Ascending aorta (tissue), 2 donors: ENCODE measurements around the gene VSTM5. TPM values are rescaled to one million over a fixed set of nuclear protein-coding genes. Genes with fewer than 3 reads are reported as not detected.

Experiments
- DNase-seq, 2 donors: peaks; one replicate each; pipeline ENCODE4 v3.0.0-alpha.2; 2019; ENCODE audit warnings: low spot score in 2 of 2
- H3K27ac ChIP-seq, 2 donors: fragments of 200-600 bp; sonication (generic); one replicate each; pipeline ENCODE4 v1.5.1; 2016 to 2017; ENCODE audit warnings: mild to moderate bottlenecking in 1 of 2
- H3K27me3 ChIP-seq: fragments of 200-600 bp; sonication (generic); one replicate; pipeline ENCODE4 v1.5.1; 2017
- H3K36me3 ChIP-seq, 2 donors: fragments of 200-600 bp; sonication (generic); one replicate each; pipeline ENCODE4 v1.5.1; 2016
- H3K4me1 ChIP-seq, 2 donors: fragments of 200-600 bp; sonication (generic); one replicate each; pipeline ENCODE4 v1.5.1; 2016 to 2017; ENCODE audit warnings: mild to moderate bottlenecking in 1 of 2
- H3K4me3 ChIP-seq, 2 donors: fragments of 200-600 bp; sonication (generic); one replicate each; pipeline ENCODE4 v1.5.1; 2016 to 2017; ENCODE audit warnings: mild to moderate bottlenecking in 1 of 2
- H3K9me3 ChIP-seq, 2 donors: fragments of 200-600 bp; sonication (generic); one replicate each; pipeline ENCODE4 v1.5.1; 2016
- CTCF ChIP-seq, 3 experiments: fragments of 200-600 bp in 2 of 3; fragments of 450-650 bp in 1 of 3; sonication (generic) in 2 of 3; IDR thresholded peaks; one replicate each; pipeline ENCODE4 v1.5.1; 2016 to 2019; ENCODE audit warnings: antibody characterized with exemption in 3 of 3, mild to moderate bottlenecking in 1 of 3, moderate library complexity in 1 of 3
- intact Hi-C: fragments of 100-400 bp; cut with DNase I; formaldehyde crosslinking; loops from one replicate; pipeline ENCODE4 v1.15.1; 2023
- total RNA-seq: library from RNA; depleted of rRNA; stranded (reverse); fragments of >200 nt; gene quantifications from one replicate; pipeline ENCODE4 v1.1.0, GENCODE V29; 2016

VSTM5 gene
- total RNA-seq, 1 donor from 2014 or later = not detected

- no peaks in the 10 kb centered on the region for H3K27me3 ChIP-seq
- no peak overlapping the region for H3K27ac ChIP-seq
- no peak for TF ChIP-seq CTCF (IDR thresholded peaks at IDR 0.05)
- DNase-seq = no peak
- intact Hi-C loops = no loop called here
- H3K9me3 ChIP-seq = no peaks in the 10 kb centered on the region
- peaks cover 58 to 71% of the 10 kb centered on the region in 2 donors for H3K36me3 ChIP-seq
- H3K4me1 ChIP-seq = no peaks in the 10 kb centered on the region
- H3K4me3 ChIP-seq = no peak overlapping the region
Observed at GRCh38 chr11:93813974-93814373, 36.4 kb downstream of the VSTM5 start.

- DNase-seq = no peak
- Histone ChIP-seq H3K4me3 (no peak overlapping the region), H3K27me3 (no peaks in the 10 kb centered on the region), H3K27ac (no peak overlapping the region), H3K4me1 (no peaks in the 10 kb centered on the region), H3K36me3 (peaks cover 47 to 80% of the 10 kb centered on the region in 2 donors), H3K9me3 (no peaks in the 10 kb centered on the region)
- no peak for TF ChIP-seq CTCF (IDR thresholded peaks at IDR 0.05)
- intact Hi-C loops = no loop called here
Observed at GRCh38 chr11:93807980-93808379, 42.4 kb downstream of the VSTM5 start.

DNA sequence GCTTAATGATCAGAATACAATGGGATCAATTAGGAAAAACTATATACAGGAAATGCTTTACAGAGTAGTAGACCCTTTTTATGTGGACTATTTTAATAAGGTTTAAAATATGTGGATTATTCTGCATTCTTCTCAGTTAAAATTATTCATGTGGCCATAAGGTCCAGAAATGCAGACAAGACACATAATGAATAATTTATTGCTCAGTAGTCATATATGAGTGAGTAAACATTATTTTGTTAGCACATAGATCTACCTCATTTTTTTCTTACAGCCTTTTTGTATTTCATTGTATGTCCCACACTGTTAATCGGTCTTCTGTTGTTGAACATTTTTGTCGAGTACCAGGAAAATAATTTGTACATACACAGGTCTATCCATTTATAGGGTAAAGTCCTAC lies 45.5 kb downstream of the VSTM5 start:
- intact Hi-C loops = no loop called here
- Histone ChIP-seq H3K9me3 (no peaks in the 10 kb centered on the region), H3K36me3 (peaks cover 43 to 70% of the 10 kb centered on the region in 2 donors), H3K27ac (no peak overlapping the region), H3K27me3 (no peaks in the 10 kb centered on the region), H3K4me1 (no peaks in the 10 kb centered on the region), H3K4me3 (no peak overlapping the region)
- TF ChIP-seq CTCF (IDR thresholded peaks at IDR 0.05) = no peak
- DNase-seq = no peak

DNA sequence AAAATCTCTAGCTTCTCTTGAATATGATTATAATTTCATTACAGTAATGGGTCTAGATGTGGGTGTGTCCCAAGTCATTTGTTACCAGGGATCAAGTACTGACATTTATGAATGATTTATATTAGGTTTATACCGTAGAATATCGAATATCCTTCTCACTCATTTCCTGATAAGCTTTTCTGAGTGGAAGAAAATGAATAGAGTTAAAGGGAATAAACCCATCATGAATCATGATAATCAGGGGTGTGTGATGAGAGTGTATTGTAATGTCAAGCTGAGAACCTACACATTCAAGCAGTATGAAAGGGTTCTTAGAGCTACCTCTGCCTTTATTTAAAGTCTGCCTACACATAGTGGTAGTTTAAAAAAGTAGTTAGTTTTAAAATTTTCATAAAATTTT lies 49.1 kb downstream of the VSTM5 start:
- no peaks in the 10 kb centered on the region for H3K27me3 ChIP-seq
- no peaks in the 10 kb centered on the region for H3K9me3 ChIP-seq
- DNase-seq = no peak
- TF ChIP-seq CTCF (IDR thresholded peaks at IDR 0.05) = no peak
- peaks cover 44 to 71% of the 10 kb centered on the region in 2 donors for H3K36me3 ChIP-seq
- H3K27ac ChIP-seq = no peak overlapping the region
- intact Hi-C loops = no loop called here
- H3K4me1 ChIP-seq = no peaks in the 10 kb centered on the region
- H3K4me3 ChIP-seq = no peak overlapping the region

DNA sequence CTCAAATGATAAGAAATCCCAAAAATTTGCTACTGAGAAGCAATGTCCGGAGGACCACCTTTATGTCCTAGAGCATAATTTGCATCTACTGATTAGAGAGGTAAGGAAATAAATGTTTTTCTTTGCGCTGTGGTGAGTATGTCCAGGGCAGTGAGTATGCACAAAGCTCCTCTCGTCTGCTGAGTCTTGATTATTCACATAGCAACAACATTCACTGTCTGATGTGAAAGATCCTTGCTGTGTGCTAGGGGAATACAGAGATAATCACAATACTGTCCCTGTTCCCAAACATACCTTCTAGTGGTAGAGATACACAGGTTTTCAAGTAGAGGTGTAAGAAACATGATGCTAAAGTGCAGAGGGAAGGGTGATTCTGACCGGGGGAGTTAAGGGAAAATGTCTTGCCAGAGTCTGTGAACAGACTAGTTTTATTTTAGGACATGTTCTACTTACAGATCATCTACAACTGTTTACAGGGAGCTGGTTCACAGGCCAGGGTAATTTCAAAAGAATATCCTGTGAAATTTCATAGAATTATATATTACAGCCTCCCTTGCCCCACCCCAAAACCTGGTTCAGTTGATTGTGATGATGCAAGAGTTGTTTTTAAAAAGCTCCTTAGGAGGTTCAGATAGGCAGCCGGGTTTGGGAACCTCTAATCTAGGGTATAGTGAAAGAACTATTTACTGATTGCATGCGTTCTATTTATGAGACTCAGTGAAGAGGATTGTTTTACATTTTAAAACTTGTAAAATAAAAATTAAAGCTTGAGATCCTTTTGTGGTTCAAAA lies 53.8 kb downstream of the VSTM5 start:
- DNase-seq = no peak
- intact Hi-C loops = no loop called here
- no peaks in the 10 kb centered on the region for H3K9me3 ChIP-seq
- H3K27me3 ChIP-seq = no peaks in the 10 kb centered on the region
- H3K4me3 ChIP-seq = no peak overlapping the region
- no peak overlapping the region for H3K27ac ChIP-seq
- peaks cover 59 to 85% of the 10 kb centered on the region in 2 donors for H3K36me3 ChIP-seq
- TF ChIP-seq CTCF (IDR thresholded peaks at IDR 0.05) = no peak
- H3K4me1 ChIP-seq = no peaks in the 10 kb centered on the region
